Head of caudate nucleus (tissue), 42 donors: ENCODE results near the gene HGF.
A peak's percentile ranks its signal among the peaks of the same experiment; 100 is the strongest.

Experiments used
- DNase-seq, 42 donors: peaks; one replicate each; pipeline versions ENCODE4 v3.0.0 to v3.0.0-alpha.2; 2020 to 2021; ENCODE audit warnings: mixed read lengths in 7 of 42
- intact Hi-C: fragments of 100-400 bp; cut with DNase I; formaldehyde crosslinking; loops from one replicate; pipeline ENCODE4 v1.15.0; 2022

The HGF gene

DNA sequence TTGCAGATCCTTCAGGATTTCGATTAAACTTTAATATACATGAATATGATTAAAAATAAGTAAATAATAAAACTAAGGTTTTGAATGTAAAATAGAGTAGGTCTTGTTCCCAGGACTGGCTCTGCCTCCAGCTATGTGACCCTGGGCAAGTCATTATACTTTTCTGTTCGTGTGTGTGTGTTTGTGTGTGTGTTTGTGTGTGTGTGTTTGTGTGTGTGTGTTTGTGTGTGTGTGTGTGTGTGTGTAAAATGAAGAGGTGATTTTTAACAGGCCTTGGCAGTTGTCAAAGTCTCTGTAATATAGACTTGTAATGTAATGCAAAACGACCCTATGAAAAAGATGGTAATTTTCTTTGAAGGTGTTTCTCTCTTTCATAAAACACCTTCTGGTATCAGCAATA lies 79.2 kb downstream of the HGF start:
- no peak for DNase-seq
- intact Hi-C loops, result no loop called here

- intact Hi-C loops, result no loop called here
- no peak for DNase-seq
Measured at GRCh38 chr7:81690251-81690650, 79.6 kb downstream of the HGF start.

DNA sequence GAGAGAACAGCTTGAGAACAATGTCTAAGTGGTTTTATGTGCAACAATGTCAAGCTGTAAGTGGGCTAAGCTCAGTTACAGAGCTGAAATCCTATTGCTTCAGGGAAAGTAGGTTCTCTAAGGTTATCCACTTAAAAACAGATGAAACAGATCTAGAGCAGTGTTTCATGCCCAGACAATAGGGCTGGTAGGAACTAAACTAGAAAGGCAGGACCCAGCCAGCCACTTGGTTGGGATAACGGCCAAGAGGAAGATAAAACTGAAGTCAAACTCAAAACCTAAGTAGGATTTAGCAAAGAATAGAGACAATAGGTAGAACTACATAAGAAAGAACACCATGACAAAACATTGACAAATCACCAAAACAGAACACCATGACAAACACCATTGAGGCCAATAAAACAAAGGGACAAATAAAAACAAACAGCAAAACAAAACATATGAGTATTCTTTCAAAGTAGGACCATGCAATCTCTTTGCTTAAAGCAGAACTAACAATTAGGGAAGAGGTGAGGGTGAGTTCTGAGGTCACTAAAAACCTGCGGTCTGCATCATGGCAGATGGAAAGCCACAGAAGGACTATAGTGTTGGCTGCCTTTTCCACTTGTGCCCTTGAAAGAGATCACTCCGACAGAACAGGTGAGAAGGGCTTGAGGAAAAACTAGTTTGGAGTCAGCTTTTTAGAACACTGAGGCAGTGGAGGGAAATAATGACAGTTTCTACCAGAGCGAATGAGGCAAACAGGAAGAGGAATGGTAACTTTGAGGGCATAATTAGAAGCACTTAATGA lies 81.0 kb downstream of the HGF start:
- DNase-seq, result no peak
- intact Hi-C loops, result no loop called here

GRCh38 chr7:81687062-81687461 lies 82.8 kb downstream of the HGF start:
- no peak for DNase-seq
- intact Hi-C loops, result no loop called here

DNA sequence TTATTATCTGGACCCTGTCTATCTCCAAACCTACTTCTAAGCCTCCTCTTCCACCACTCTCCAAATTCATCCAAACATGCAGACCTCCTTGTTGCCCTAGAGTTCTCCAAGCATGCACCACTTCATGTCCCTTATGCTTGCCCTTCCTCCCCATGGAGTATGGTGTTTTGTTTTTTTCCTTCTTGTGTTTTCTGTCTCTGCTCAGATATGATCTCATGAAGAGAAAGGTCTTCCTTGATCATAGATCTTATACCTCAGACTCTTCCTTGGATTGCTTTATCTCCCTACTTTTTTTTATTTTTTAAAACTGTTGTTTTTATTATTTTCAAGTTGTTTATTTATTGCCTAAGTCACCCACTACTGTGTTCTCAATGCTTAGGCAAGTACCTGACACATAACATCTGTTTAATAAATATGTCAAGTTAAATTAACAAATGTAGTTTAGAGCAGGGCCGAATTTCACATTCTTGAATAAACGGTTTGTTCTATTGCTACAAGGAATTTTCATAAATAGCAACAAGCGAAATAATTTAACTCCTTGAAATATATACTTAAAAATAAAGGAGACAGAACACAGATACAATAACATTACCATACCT lies 84.5 kb downstream of the HGF start:
- intact Hi-C loops, result no loop called here

DNA sequence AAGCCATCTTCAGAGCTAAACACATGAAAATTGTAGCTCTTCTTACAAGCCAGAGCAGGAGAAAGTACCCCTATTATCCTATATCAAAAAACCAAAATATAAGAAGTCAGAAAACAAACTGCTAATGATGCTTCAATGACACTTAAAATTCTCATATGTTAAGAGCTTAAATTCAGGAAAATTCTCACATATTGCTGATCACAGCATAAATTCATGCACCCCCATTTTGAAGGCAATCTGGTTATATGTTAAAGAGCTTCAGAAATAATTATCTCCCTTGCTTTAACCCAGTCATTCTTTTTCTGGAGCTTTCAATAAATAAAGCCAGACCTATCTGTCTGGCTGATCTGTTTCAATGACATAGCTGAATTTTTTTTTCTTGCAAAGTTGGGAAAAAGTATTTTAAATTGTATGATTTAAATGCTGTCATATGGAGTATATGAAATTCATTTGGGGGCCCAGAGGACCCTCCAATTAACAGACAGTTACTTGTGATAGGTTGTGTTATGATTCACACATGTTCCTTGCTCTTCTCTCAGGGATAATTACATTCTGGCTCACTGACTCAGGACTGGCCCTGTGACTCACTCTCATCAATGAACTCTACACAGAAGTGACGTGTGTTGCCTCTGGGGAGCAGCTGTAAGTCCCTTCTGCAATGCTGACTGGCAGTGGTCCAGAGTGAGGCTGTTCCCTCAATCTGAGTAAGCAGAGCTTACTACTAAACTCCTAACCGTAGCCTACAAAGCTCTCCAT lies 85.2 kb downstream of the HGF start:
- DNase-seq, result peak; percentile 20 to 90 (median 70)
- intact Hi-C loops, result no loop called here

More for the DNA sequence above, 84.5 kb downstream of the HGF start:
- DNase-seq, result no peak

- no peak for DNase-seq
- intact Hi-C loops, result no loop called here
Measured at GRCh38 chr7:81684033-81684432, 85.8 kb downstream of the HGF start.

- no peak for DNase-seq
- intact Hi-C loops, result no loop called here
Measured at GRCh38 chr7:81682873-81683272, 87.0 kb downstream of the HGF start.

DNA sequence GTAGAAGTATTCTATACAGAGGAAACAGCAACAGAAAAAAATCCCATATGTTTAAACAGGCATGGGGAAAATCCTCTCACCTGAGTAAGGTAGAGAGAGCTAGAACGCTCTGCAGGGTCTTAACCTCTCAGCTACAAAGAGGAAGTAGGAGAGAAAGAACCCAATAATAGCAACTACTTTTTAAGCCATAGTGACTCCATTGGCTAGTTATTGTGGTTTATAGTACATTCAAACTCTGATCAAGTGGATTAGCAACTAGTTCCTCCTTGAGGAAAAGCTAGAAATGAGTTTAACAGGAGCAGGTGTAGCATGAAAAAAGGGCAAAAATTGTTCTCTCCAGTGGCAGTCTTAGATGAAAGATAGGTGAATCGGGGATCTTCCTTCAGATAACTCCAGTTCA lies 89.7 kb downstream of the HGF start:
- intact Hi-C loops, result no loop called here
- no peak for DNase-seq

- intact Hi-C loops, result no loop called here
Measured at GRCh38 chr7:81676813-81677212, 93.0 kb downstream of the HGF start.

DNA sequence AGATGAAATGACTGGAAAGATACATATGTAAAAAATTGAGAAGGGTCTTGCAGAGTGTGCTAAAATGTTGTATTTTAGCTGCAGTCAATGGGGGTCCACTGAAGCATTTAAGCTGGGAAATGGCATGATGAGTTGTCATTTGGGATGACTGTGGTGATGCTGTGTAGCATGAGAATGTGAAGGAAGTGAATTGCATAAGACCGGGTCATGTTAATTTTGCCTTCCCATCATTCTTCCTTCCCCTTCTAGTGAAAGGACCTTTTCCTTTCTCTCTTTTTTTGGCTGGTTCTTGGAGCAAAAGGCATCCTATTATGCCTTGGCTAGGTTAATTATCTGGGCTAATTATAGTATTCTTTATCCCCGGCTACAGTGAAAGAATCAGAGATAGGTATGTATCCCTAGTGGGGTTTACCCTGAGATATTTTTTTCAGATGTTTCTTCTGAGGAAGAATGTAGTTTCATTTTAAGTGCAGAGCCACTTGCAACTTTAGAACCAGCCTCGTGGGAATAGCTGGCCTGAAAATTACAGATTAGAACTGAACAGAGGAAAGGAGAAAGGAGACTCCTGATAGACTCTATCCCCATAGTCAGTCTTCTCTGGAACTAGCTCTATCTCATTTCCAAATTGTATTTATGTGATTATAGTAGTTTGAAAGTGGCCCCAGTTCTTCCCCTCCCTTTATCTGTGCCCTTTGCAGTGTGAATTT lies 93.6 kb downstream of the HGF start:
- no peak for DNase-seq
- intact Hi-C loops, result no loop called here

More at GRCh38 chr7:81676813-81677212, 93.0 kb downstream of the HGF start:
- no peak for DNase-seq

GRCh38 chr7:81674431-81674830 lies 95.4 kb downstream of the HGF start:
- no peak for DNase-seq
- intact Hi-C loops, result no loop called here

DNA sequence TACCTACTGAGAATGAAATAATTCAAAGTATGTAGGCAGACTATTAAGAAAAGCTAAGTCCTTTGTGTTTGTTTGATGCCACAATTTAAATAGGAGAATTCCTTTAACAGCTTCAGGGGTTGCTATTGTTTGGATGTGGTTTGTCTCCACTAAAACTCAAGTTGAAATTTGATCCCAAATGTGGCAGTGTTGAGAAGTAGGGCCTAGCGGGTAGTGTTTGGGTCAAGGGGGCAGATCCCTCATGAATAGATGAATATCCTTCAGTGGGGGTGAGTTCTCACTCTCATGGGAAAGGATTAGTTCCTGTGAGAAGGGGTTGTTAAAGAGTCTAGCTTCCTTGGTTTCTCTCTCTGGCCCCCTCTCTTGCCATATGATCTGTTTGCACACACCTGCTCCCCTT lies 97.0 kb downstream of the HGF start:
- no peak for DNase-seq
- intact Hi-C loops, result no loop called here

DNA sequence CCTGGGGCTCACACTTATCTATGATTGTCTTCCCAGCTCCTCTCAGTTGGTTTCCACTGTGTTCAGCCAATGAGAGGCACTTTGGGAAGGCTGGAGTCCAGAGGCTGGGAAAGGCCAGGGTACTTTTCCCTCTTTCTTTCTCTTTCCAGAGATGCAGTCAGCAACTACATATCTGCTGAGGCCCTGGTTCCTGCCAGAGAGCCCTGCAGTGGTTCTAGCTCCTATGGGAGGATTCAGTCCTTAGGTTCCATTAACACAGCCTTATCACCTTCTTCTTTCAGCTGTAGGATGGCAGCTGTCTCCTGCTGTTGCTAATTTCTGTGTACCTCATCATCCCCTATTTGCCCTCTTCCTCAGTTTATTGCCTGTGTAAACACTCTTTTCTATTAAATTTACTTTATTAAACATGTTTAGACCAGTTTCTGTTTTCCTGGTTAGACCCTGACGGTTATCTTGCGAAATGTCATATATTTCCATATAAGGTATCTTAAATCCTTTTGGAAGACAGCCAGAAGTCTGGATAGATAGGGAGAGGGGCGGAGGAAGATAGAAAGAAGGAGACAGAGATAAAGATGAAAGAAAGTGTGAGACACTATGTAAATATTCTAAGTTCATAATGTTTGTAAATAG lies 100.3 kb downstream of the HGF start:
- intact Hi-C loops, result no loop called here
- DNase-seq, result no peak

DNA sequence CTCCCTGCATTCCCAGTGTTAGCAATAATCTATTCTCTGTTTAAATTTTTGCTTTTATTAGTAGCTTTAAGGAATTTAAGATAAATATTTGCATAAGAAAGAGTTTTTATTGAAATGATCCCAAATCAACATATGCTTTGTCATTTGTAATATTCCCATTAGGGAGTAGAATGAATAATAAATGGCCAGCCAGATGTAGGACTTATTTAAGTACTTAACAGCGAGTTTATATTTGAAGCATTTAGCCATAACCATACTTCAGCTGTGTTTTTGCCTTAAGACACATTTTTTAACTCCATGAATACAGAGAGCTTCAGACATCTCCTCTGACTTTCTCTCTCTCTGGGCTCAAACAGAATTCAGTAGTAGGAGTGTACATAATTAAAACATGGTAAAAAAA lies 103.6 kb downstream of the HGF start:
- no peak for DNase-seq
- intact Hi-C loops, result no loop called here

GRCh38 chr7:81665236-81665635 lies 104.6 kb downstream of the HGF start:
- DNase-seq, result no peak
- intact Hi-C loops, result no loop called here

DNA sequence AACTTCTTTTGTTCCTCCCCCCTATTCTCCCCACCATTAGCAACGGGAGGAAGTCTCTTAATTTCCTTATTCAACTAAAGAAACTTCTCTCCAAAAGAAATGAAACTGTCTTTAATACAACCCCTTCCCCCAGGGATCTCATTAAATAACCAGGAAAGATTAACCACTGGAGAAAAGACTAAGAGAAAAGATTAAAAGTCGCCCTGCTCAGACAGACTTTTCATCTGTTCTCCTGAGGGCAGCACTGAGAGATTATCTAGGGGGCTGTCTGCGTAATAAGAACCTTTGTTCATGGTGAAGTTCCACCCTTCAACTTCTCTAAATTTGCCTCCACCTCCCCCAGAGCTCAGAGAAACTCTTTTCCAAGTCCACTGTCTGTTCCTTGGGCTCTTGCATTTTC lies 105.5 kb downstream of the HGF start:
- DNase-seq, result no peak
- intact Hi-C loops, result no loop called here

- DNase-seq, result no peak
- intact Hi-C loops, result no loop called here
Measured at GRCh38 chr7:81662531-81662930, 107.3 kb downstream of the HGF start.

DNA sequence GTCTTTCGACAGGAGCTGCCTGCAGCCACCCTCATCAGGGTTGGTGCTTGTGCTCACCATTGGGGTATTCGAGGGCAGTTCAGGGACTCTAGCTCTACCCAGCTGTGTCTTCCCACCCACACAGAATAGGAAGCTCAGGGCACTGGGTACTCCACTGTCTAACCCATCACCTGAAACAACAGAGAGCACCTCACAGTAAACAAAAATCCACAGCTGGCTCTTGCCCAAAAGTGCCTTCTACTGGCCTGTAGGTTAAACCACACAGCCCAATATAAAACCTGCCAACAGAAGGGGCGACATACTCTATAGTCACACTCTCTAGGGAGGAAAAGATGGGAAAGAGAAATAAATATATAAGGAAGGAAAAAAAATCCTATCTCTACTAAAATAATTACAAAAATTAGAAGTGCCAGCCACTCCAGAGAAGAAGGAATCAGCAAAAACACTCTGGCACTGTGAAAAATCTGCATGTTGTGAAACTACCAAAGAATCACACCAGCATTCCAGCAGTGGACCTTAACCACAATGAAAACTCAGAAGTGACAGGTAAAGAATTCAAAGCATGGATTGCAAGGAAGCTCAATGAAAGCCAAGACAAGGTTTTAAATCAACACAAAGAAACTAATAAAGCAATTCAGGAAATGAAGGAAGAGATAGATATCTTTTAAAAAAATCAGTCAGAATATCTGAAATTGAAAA lies 110.0 kb downstream of the HGF start:
- DNase-seq, result no peak
- intact Hi-C loops, result no loop called here
